IMR-90 (cell line): ENCODE data around the gene C10orf71.

Source experiments
- POLR2A ChIP-seq: IDR thresholded peaks from 2 replicates; pipeline ENCODE4 v1.6.1; 2012; ENCODE audit warnings: mild to moderate bottlenecking, low read depth, low read length
- TF ChIP-seq, protein P1 (sequence below): conservative IDR thresholded peaks from 2 replicates; pipeline ENCODE4 v1.5.1; 2012; ENCODE audit warnings: mild to moderate bottlenecking, low read depth, low read length, improper control_type of control experiment

DNA sequence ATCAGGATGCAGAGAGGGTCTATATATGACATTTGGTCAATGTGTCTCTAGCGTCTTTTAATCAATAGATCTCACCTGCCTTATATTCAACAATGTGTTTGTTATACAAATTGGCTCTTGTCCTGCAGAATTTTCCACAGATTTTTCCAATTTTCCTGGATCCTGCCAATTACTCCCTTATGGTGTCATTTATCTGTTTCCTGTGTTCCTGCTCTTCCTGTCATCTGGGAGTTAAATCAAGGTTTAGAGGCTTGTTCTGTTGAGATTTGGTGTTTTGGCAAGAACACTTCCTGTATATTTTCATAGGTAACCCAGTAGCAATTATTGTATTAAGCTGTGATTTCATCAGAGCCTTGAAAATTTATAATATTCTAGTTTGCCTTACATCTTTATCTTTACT, 8.8 kb upstream of the C10orf71 start:
- TF ChIP-seq, protein P1, sequence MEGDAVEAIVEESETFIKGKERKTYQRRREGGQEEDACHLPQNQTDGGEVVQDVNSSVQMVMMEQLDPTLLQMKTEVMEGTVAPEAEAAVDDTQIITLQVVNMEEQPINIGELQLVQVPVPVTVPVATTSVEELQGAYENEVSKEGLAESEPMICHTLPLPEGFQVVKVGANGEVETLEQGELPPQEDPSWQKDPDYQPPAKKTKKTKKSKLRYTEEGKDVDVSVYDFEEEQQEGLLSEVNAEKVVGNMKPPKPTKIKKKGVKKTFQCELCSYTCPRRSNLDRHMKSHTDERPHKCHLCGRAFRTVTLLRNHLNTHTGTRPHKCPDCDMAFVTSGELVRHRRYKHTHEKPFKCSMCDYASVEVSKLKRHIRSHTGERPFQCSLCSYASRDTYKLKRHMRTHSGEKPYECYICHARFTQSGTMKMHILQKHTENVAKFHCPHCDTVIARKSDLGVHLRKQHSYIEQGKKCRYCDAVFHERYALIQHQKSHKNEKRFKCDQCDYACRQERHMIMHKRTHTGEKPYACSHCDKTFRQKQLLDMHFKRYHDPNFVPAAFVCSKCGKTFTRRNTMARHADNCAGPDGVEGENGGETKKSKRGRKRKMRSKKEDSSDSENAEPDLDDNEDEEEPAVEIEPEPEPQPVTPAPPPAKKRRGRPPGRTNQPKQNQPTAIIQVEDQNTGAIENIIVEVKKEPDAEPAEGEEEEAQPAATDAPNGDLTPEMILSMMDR = no peak
- no peak for TF ChIP-seq POLR2A
